ENCODE results near the gene CACNB1.

GRCh38 chr17:39141915-39142664 lies 55.4 kb downstream of the CACNB1 start:
- no peak for TF ChIP-seq TAF1 (IDR thresholded peaks at IDR 0.05; ENCODE audit: borderline replicate concordance, low read depth, low read length)
- TF ChIP-seq BACH1 (IDR thresholded peaks at IDR 0.05; ENCODE audit: borderline replicate concordance), result no peak
- TF ChIP-seq EZH2 (IDR thresholded peaks at IDR 0.05; ENCODE audit: borderline replicate concordance, control insufficient read depth, low read depth, low read length), result no peak
- TF ChIP-seq POLR2A (IDR thresholded peaks at IDR 0.05; ENCODE audit: low read depth, low read length), result no peak
- TF ChIP-seq, protein P1, sequence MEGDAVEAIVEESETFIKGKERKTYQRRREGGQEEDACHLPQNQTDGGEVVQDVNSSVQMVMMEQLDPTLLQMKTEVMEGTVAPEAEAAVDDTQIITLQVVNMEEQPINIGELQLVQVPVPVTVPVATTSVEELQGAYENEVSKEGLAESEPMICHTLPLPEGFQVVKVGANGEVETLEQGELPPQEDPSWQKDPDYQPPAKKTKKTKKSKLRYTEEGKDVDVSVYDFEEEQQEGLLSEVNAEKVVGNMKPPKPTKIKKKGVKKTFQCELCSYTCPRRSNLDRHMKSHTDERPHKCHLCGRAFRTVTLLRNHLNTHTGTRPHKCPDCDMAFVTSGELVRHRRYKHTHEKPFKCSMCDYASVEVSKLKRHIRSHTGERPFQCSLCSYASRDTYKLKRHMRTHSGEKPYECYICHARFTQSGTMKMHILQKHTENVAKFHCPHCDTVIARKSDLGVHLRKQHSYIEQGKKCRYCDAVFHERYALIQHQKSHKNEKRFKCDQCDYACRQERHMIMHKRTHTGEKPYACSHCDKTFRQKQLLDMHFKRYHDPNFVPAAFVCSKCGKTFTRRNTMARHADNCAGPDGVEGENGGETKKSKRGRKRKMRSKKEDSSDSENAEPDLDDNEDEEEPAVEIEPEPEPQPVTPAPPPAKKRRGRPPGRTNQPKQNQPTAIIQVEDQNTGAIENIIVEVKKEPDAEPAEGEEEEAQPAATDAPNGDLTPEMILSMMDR (IDR thresholded peaks at IDR 0.05 in 2 of 3, conservative IDR thresholded peaks at IDR 0.05 in 1 of 3; ENCODE audit: control insufficient read depth in 2 of 3, extremely low read depth in 1 of 3, insufficient read depth in 1 of 3, low read depth in 3 of 3, low read length in 3 of 3), result no peak
- no peak for TF ChIP-seq CHD1 (IDR thresholded peaks at IDR 0.05; ENCODE audit: low read depth, low read length)
- TF ChIP-seq TCF3 (IDR thresholded peaks at IDR 0.05; ENCODE audit: borderline replicate concordance, insufficient read depth, low read depth, low read length), result no peak
- TF ChIP-seq ASH2L (IDR thresholded peaks at IDR 0.05; ENCODE audit: borderline replicate concordance, low read depth), result no peak
- TF ChIP-seq HDAC6 (IDR thresholded peaks at IDR 0.05; ENCODE audit: unreplicated experiment), result no peak
- TF ChIP-seq TCF12 (IDR thresholded peaks at IDR 0.05; ENCODE audit: low read depth, low read length), result no peak
- TF ChIP-seq, protein P2, sequence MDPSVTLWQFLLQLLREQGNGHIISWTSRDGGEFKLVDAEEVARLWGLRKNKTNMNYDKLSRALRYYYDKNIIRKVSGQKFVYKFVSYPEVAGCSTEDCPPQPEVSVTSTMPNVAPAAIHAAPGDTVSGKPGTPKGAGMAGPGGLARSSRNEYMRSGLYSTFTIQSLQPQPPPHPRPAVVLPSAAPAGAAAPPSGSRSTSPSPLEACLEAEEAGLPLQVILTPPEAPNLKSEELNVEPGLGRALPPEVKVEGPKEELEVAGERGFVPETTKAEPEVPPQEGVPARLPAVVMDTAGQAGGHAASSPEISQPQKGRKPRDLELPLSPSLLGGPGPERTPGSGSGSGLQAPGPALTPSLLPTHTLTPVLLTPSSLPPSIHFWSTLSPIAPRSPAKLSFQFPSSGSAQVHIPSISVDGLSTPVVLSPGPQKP (IDR thresholded peaks at IDR 0.05; ENCODE audit: low read depth, low read length), result no peak
